GM18505 (cell line): Measurements from ENCODE around the gene MYMX.
A peak's percentile ranks its signal among the peaks of the same experiment; 100 is the strongest.

Experiments
- ATAC-seq: cut with Tn5 transposase; IDR thresholded peaks from one replicate; pipeline ENCODE4 v1.9.1; 2021; ENCODE audit not compliant: unreplicated experiment
- POLR2A ChIP-seq: IDR thresholded peaks from 4 replicates; pipeline ENCODE4 v1.6.1; 2011; ENCODE audit warnings: borderline replicate concordance; ENCODE audit not compliant: insufficient read depth, insufficient read length; ENCODE audit errors: extremely low read depth

MYMX gene

DNA sequence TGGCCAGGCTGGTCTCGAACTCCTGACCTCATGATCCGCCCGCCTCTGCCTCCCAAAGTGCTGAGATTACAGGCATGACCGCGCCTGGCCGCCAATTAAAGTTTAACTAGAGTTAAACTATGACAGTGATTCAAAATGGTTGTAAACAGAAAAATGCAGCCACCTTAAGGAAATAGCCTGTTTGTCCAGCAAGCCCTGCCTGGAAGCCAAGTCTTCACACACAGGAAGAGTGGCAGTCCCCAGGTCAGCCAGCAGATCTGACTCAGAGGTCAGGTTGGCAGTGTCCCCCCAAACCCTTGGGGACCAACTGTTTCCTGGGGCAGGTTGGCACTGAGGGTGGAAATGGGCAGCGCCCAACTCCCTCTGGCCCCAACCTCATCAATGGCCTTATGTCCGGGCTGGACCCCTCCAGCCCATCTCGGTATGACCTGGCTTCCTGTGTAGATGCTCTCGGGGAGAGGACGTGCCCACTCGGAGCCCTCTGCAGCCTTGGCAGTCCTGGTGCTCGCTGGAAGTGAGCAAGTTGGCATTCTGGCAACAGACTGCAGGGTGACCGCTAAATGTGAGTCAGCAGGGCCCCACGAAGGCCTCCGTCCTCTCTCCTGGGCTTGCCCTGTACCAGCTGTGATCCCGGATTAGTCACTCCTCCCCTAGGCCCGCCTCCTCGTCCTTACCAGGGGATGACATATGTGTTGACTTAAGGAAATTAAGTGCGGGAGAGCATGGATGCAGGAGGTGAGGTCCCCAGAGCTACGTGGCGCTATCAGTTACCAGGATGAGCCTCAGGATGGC lies 20.5 kb downstream of the MYMX start:
- peak; percentile 30 for ATAC-seq
- TF ChIP-seq POLR2A = no peak

DNA sequence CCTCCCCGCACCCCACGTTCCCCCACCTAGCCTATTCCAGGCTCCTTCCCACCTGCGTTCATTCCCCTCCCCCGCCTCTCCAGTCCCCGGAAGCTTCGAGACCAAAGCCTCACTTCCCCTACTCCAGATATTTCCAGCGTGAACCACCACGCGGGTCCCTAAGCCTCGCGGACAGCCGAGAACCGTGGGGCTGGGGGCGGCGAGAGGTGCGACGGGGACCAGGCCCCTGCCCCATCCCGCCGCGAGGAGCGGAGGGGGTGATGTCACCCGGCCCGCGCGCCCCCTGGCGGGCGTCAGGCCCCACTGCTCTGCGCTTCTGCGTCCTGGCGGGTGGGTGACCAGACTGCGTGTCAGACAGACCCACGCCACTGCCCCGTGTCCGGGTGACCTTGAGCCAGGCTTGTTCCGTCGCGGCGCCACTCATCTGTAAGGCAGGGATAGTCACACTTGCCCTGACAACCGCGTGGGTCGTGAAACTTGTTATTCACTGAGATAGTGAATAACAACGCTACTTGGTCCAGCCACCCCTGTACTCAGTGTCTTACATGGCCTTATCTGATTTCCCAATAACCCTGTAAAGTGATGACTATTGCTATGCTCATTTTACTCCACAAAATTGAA lies 21.2 kb downstream of the MYMX start:
- peak; percentile 73 for ATAC-seq
- TF ChIP-seq POLR2A = no peak

DNA sequence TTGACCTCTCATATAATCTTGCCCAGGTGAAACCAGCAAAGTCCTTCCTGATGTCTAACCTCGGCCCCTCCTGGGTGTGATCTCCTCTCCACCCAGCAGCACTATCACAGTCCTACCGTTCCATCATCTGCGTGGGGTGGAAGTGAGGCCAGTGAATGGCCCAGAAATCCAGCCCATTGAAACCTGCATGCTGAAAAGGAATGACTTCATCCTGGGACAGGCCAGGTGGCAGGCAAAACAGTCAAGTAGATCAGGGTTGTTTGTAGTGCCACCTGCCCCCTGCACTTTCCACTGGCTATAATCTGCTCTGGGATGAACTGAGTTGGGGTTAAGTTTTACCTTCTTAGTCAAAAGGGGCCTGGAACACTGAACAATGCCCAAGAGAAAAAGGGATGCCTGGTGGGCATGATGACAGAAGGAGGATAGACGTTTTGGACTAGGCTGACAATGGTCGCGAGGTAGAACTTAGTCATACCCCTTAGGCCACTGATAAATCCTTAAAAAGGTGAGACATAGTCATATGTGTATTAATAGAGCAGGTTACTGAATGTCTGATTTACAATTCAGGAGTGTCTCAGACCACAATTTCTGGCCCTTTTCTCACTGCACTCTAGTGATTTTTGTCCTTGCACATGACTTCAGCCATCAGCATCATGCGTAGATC lies 22.1 kb downstream of the MYMX start:
- TF ChIP-seq POLR2A = no peak
- no peak for ATAC-seq

DNA sequence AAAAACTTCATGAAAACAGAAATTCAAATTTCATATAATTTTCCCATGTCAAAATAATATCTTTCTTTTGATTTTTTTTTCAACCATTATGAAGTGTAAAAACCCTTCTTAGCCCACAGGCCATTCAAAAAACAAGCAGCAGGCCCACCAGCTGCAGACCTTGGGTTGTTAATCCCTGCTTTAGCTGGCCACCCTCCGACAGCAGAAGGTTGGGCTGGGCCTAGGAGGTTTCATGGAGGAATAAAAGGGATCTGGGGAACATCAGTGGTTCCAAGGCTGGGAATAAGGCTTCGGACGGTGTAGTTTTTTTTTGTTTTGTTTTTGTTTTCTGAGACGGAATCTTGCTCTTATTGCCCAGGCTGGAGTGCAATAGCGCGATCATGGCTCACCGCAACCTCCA lies 26.6 kb downstream of the MYMX start:
- no peak for TF ChIP-seq POLR2A
- ATAC-seq = no peak

DNA sequence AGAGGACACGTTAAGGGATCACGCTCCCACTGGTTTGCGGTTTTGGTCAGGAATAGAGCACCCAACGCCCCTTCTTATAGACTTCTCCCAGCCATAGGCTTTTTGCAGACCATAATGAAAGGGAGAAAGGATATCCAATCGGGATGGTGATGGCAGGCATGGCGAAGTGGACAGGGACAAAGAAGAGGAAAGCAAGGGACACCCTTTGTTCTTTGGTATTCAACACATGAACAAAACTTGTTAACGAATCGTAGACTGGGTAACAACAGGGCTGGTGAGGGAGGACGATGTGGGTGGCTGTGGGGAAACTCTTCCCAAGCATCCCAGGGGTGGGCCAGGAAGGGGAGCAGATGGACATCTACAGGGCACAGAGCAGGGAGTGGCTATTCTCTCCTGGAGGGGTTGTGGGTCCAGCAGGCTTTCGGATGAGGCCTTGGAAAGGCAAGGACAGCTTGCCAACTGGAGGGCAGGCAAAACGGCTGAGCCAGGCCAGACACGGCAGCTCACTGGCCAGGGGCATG lies 28.7 kb downstream of the MYMX start:
- no peak for ATAC-seq
- no peak for TF ChIP-seq POLR2A

DNA sequence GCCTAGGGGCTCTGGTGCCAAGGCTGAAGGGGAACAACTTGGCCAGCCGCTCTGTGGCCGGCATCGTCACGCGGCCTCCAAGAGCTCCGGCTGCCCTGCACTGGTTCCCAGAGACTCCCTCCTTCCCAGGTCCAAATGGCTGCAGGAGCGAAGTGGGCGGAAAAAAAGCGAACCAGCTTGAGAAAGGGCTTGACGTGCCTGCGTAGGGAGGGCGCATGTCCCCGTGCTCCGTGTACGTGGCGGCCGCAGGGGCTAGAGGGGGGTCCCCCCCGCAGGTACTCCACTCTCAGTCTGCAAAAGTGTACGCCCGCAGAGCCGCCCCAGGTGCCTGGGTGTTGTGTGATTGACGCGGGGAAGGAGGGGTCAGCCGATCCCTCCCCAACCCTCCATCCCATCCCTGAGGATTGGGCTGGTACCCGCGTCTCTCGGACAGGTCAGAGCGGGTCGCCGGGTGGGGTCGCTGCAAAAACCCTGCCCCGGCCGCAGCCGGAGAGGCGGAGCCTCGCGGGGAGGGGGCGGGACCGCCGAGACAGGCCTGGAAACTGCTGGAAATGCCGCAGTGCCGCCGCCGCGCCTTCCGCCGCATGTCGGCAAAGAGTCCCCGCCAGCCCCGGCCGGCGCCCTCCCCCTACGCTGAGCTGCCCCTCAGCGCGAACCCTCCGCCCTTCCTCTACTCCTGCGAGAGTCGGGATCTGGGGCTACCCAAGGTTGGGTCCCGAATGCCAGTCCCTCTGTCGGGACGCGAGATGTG lies 29.4 kb downstream of the MYMX start:
- peak; percentile 50 for ATAC-seq

DNA sequence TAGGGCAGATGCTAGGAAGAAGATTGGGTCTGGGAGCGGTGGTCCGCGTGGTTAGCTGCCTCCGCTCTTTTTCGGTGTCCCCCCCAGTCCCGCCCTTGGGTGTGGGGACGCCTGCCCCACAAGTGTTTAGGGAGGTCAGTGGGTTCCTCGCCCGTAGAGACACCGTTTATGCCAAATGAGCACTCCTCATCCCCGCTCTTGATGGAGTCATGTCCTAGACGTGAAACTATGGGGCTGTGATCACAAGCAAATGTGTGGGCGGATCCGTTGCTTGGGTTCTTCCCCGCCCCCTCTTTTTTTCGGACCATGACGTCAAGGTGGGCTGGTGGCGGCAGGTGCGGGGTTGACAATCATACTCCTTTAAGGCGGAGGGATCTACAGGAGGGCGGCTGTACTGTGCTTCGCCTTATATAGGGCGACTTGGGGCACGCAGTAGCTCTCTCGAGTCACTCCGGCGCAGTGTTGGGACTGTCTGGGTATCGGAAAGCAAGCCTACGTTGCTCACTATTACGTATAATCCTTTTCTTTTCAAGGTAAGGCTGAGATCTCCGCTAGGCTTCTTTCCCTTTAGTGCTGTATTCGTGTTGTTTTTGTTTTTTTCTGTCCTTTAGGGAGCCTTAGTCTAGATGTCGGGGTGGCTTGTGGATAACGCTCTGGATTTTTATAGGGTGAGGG lies 30.1 kb downstream of the MYMX start, which contains the start of gene HSP90AB1:
Gene HSP90AB1 (plus strand): TSS at position 439 of the 675 bp plus-strand sequence. CDS start 1,529 bp downstream, outside the sequence.
- TF ChIP-seq POLR2A = peak; percentile 100
- peak; percentile 63 for ATAC-seq

More for the DNA sequence above, 29.4 kb downstream of the MYMX start:
- peak; percentile 38 for TF ChIP-seq POLR2A

DNA sequence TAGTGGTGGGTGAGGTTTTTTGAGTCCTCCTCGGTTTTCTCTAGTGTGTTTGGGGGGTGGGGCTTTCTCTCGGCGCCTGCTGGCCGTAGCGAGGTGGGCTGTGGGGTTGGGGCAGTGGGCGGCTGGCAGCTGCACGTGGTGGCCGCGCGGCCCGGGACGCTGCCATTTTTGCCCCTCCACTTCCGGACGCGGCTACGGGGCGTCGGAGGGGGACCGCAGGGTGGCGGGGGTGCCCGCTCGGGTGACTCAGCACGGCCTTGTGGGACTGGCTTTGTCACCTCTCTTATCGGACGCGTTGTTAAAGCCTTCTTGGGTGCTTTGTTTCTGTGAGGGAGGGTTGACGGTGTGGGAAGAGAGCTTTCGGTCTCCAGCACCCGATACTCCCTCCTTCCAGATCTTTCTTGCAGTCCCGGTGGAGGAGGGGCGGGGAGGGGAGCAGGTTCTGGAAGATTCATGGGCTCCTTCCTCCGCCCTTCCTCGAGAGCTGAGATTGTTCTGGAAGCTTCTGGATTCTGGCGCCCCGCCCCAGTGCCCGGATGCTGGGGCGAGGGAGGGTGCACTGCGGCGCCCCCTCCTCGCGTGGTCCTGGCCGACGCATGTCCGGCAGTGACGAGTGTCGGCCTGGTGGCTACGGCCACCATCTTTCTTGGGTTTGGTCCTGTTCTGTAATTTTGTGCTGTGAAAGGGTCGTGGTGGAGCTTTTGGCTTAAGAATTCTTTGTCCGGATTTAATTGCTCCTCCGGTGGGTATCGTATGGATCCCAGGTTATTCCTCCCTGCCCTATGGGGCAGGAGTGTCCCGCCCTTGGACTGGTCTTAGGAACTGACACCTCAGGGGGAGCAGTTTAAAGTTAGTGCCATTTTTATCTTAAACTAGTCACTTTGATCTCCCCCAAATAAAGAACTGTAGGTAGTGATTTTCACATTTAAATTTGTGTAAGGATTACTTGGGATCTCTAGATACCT lies 30.9 kb downstream of the MYMX start:
- peak; percentile 28 for ATAC-seq
- no peak for TF ChIP-seq POLR2A

DNA sequence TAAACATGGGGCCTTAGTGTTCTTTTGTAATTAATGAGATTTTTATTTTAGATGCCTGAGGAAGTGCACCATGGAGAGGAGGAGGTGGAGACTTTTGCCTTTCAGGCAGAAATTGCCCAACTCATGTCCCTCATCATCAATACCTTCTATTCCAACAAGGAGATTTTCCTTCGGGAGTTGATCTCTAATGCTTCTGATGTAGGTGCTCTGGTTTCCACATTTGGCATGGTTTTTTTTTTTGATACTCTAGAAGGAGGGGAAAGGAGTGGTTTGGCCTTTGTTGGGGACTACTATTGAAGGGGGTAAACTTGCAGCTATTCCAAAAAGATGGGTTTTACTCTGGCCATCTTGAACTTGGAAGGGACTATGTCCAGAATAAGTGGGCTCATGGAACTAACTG lies 31.9 kb downstream of the MYMX start:
- no peak for ATAC-seq
- TF ChIP-seq POLR2A = no peak

DNA sequence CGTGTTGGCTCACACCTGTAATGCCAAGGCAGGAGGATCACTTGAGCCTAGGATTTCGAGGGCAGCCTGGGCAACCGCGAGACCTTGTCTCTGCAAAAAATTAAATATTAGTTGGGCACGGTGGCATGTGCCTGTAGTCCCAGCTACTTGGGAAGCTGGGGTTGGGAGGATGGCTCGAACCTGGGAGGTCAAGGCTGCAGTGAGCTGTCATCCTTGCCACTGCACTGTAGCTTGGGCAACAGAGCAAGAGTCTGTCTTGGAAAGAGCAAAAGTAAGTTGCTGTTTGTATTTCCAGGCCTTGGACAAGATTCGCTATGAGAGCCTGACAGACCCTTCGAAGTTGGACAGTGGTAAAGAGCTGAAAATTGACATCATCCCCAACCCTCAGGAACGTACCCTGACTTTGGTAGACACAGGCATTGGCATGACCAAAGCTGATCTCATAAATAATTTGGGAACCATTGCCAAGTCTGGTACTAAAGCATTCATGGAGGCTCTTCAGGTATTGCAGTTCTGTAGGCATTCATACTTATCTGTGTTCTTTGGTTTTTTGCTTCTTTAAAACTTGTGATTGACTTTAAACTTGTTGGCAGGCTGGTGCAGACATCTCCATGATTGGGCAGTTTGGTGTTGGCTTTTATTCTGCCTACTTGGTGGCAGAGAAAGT lies 32.5 kb downstream of the MYMX start:
- TF ChIP-seq POLR2A = peak; percentile 17
- ATAC-seq = no peak
